Testis (tissue), 2 donors: ENCODE results near the gene MCOLN1.

Source experiments
- CTCF ChIP-seq, 3 experiments: fragments of 450-650 bp in 2 of 3; fragments of 200-600 bp in 1 of 3; sonication (generic) in 1 of 3; IDR thresholded peaks; one replicate each; pipeline ENCODE4 v1.5.1; 2016 to 2019; ENCODE audit warnings: antibody characterized with exemption in 3 of 3, mild to moderate bottlenecking in 2 of 3, moderate library complexity in 1 of 3
- POLR2A ChIP-seq: fragments of 450-650 bp; IDR thresholded peaks from one replicate; pipeline ENCODE4 v1.6.1; 2017; ENCODE audit warnings: antibody characterized with exemption, mild to moderate bottlenecking, moderate library complexity

GRCh38 chr19:7552781-7553180 lies 30.4 kb downstream of the MCOLN1 start:
- no peak for TF ChIP-seq CTCF (IDR thresholded peaks at IDR 0.05)
- no peak for TF ChIP-seq POLR2A
